HepG2 (cell line): ENCODE results near the gene REC114.

ENCODE experiments used
- ETS1 ChIP-seq: sonication (generic); formaldehyde crosslinking; IDR thresholded peaks from 2 replicates; pipeline ENCODE4 v1.4.0; 2020; ENCODE audit warnings: missing genetic modification reagents
- MTA3 ChIP-seq: sonication (generic); formaldehyde crosslinking; IDR thresholded peaks from 2 replicates; pipeline ENCODE4 v1.4.0; 2020; ENCODE audit warnings: missing genetic modification reagents
- ZFY ChIP-seq: sonication (generic); formaldehyde crosslinking; IDR thresholded peaks from 2 replicates; pipeline ENCODE4 v1.4.0; 2020; ENCODE audit warnings: missing genetic modification reagents
- ZNF629 ChIP-seq: sonication (generic); formaldehyde crosslinking; conservative IDR thresholded peaks from 2 replicates; pipeline ENCODE4 v1.5.0; 2020; ENCODE audit warnings: missing genetic modification reagents

GRCh38 chr15:73608475-73608874, 165.5 kb downstream of the REC114 start:
- TF ChIP-seq ETS1 (CRISPR knock-in tag) (no peak), MTA3 (CRISPR knock-in tag) (no peak), ZFY (CRISPR knock-in tag) (no peak), ZNF629 (CRISPR knock-in tag) (no peak)
